HT1080 (cell line): ENCODE data around the gene CDH4. TPM values are rescaled to one million over a fixed set of nuclear protein-coding genes. Genes with fewer than 3 reads are reported as not detected.

Source experiments
- DNase-seq: peaks from one replicate; pipeline ENCODE4 v3.0.0-alpha.2; 2015; ENCODE audit warnings: low read depth
- total RNA-seq: library from RNA; depleted of rRNA; stranded (reverse); fragments of >200 nt; shearing (Covaris generic); gene quantifications from 2 replicates; pipeline ENCODE4 v1.2.3, GENCODE V29; 2014

Gene CDH4
- total RNA-seq, 1 experiment from 2014 or later = 10.8 TPM

- no peak for DNase-seq
Measured at GRCh38 chr20:61730631-61731362, 478.7 kb downstream of the CDH4 start.

DNA sequence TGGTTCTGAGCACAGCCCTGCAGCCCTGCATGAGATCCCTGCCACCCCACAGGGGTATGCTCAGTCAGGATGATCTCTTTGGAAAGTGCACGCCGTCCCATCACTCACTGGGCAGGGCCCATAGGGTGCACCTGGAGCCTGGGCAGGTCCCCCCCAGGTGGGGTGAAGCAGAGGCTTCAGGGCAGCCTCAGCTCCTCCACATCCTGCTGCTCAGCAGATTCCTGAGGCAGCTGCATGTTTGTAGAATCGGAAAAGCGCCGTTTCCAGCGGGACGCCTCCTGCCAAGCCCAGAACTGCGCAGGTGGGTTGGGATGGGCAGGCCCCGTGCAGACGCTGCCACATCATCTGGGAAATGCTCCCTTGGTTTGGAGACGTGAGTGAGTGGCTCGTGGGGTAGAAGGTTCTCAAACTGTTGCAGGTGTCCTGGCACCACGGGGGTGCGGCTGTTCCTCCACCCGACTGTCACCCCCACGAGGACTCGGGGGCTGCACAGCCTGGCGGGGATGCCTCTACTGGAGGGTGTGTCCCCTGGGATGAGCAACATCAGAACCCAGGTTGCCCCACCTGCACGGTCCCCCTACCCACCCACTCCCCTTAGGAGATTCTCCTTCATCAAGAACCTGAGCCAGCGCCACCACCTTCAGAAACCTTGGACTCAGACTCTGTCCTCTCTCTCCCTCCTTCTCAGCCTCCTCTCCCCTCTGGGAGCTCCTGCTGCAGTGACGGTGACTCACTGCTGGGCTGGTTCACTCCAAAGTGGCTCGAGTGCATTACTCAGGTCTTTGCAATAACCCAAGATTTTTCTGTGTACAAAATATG lies 479.5 kb downstream of the CDH4 start:
- DNase-seq = peak; percentile 67

- no peak for DNase-seq
Measured at GRCh38 chr20:61732511-61733210, 480.6 kb downstream of the CDH4 start.

- DNase-seq = no peak
Measured at GRCh38 chr20:61733216-61733615, 481.2 kb downstream of the CDH4 start.

- DNase-seq = no peak
Measured at GRCh38 chr20:61733891-61734732, 482.1 kb downstream of the CDH4 start.

GRCh38 chr20:61734733-61735502 lies 482.9 kb downstream of the CDH4 start:
- DNase-seq = no peak

- DNase-seq = no peak
Measured at GRCh38 chr20:61735503-61735785, 483.4 kb downstream of the CDH4 start.

DNA sequence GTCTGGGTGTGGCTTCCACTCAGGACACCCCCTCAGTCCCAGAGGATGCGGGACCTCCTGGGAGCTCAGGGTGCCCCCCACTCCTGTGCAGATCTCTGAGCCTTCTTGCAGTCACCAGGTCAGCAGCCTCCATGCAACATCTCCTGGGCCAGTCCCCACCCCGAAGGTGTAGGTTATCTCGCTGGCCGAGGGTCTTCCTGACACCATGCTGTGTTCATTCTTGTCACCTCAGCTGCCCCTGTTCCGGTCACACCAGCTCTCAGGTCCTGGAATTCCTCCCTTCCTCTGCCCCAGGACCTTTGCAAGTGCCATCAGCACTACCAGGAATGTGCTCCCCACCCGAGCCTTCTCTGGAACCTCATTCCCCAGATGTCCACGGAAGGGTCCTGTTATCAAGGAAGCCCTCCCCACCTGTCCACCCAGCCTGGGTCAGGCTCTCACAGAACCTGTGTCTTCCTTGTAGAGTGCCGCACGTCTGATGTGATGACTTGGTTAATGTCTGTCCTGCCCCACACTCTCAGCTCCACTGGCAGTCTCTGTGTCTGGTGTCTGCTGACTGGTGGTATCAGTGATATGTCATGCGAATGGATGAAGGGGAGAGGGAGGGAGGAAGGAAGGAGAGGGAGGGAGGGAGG lies 484.1 kb downstream of the CDH4 start:
- DNase-seq = no peak

- DNase-seq = no peak
Measured at GRCh38 chr20:61736751-61737310, 484.8 kb downstream of the CDH4 start.

GRCh38 chr20:61737346-61737745 lies 485.3 kb downstream of the CDH4 start:
- DNase-seq = no peak

DNA sequence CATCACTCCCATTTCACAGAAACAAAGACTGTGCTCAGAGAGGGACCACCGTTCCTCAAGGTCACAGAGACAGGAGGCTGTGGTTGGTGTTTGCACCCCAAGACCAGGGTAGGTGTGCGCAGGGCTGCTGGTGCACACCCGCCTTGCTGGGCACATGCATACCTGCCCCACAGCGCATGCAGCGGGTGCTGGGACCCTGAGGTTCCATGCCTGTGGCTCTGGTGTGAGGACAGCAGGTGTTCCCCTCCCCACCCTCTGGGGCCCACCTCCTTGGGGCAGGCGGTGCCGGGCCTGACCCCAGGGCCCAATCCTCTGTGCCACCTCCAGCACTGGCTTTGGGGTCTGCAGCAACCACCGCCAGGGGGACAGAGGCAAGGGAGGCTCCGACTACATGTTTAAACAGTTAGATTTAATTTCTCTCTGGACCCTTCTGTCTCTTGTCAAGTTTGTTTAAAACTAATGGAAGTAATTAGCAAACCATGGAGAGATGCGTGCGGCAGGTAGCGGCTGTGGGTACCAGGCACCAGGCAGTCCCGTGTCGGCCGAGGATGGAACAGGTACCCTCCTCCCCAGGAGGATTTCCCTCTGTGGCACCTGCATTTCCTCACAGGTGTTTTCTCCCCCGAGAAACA lies 485.9 kb downstream of the CDH4 start:
- no peak for DNase-seq

- no peak for DNase-seq
Measured at GRCh38 chr20:61738601-61739069, 486.6 kb downstream of the CDH4 start.

- DNase-seq = no peak
Measured at GRCh38 chr20:61739086-61739831, 487.2 kb downstream of the CDH4 start.

DNA sequence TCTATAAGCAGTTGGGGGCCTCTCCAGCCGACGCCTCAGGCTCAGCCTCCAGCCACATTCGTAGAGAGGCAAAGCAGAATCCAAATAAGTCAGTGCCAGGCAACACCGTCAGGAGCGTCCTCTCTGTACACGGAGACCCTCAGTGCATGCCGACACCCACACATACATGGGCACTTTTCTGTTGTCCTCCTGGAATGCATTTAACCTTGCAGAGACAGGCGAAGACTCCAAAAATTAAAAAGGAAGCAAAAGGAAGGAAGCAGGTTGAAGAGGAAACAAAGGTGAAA lies 487.7 kb downstream of the CDH4 start:
- no peak for DNase-seq

DNA sequence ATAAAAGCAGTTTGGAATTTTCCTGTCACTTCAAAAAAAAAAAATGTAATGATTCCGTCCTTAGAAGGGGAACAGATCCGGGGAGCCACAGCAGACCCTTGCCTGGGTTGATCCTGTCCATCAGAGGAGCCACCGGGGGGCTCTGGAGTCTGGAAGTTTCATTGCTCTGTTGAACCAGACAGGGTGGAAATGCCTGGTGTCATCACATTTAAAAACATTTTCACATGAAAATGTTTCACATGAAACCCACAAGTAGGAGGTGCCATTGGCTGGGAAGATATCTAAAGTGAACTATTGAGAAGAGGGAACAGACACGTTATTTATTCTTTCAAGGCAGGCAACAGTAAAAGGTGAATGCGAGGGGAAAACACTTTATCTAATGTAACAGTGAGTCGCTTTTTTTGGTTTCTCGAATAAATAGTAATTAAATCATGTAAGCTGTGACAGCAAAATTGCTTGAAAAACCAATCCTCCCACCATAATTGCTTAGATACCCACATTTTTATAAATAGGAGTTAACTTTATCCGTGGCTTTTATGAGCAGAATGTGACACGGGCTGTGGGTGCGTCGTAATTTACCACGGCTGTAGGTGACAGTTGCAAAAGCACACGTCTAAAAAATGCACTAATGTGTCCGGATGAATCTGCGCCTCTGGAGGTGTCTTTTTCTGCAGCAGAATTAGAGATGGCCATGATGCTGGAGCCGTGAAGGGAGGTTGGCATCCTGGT lies 490.2 kb downstream of the CDH4 start:
- no peak for DNase-seq

DNA sequence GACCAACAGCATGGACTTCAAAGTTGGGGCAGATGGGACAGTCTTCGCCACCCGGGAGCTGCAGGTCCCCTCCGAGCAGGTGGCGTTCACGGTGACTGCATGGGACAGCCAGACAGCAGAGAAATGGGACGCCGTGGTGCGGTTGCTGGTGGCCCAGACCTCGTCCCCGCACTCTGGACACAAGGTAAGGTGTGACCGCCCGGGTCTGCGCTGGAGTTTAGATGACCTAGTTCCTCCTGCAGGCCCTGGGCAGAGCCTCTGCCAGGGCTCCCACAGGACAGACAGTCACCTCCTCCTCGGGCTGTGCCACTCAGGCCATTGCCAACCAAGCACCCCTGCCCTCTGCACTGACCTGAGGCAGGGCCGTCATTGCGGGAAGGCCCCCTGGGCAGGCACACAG lies 491.5 kb downstream of the CDH4 start:
- no peak for DNase-seq

- peak; percentile 32 for DNase-seq
Measured at GRCh38 chr20:61744691-61745396, 492.8 kb downstream of the CDH4 start.
